WTC11 (cell line): ENCODE results near the gene LGALS9. TPM values are rescaled to one million over a fixed set of nuclear protein-coding genes. Genes with fewer than 3 reads are reported as not detected.
A peak's percentile ranks its signal among the peaks of the same experiment; 100 is the strongest.

Experiments
- ATAC-seq: fragments of 200-7000 bp; cut with Tn5 transposase; 2 replicates; pipeline ENCODE4 v1.10.0; 2021; ENCODE audit warnings: mild to moderate bottlenecking, moderate library complexity
- CTCF ChIA-PET: fragments of 300-600 bp; sonication (Branson Sonifier 250); formaldehyde crosslinking; loops from one replicate; lab custom pipeline; 2021; ENCODE audit warnings: antibody characterized with exemption; lab: Charles Lee
- POLR2A ChIA-PET: fragments of 350-600 bp; sonication (Branson Sonifier 250); formaldehyde crosslinking; loops from one replicate; lab custom pipeline; 2021; ENCODE audit warnings: antibody characterized with exemption; lab: Charles Lee
- DNase-seq: peaks from one replicate; pipeline ENCODE4 v3.0.0; 2021; ENCODE audit warnings: low spot score
- H3K27ac Mint-ChIP-seq: 2 replicates; pipeline ENCODE4 v1.8.0; 2021; ENCODE audit warnings: mixed read lengths
- H3K27me3 Mint-ChIP-seq: 2 replicates; pipeline ENCODE4 v1.8.0; 2021; ENCODE audit warnings: low read depth, mild to moderate bottlenecking, moderate library complexity, mixed read lengths
- H3K36me3 Mint-ChIP-seq: 2 replicates; pipeline ENCODE4 v1.8.0; 2021; ENCODE audit warnings: mixed read lengths
- H3K4me1 Mint-ChIP-seq: 2 replicates; pipeline ENCODE4 v1.8.0; 2022; ENCODE audit warnings: mixed read lengths
- H3K4me3 Mint-ChIP-seq: 2 replicates; pipeline ENCODE4 v1.8.0; 2021; ENCODE audit warnings: mild to moderate bottlenecking, moderate library complexity, mixed read lengths
- H3K9me3 Mint-ChIP-seq: 2 replicates; pipeline ENCODE4 v1.8.0; 2021; ENCODE audit warnings: mixed read lengths
- AR ChIP-seq: fragments of 250-450 bp; sonication (Bioruptor Pico); IDR thresholded peaks from 2 replicates; pipeline ENCODE4 v1.9.0; 2021; ENCODE audit warnings: mild to moderate bottlenecking
- CDX4 ChIP-seq: fragments of 250-450 bp; sonication (Bioruptor Pico); IDR thresholded peaks from 2 replicates; pipeline ENCODE4 v1.9.0; 2021; ENCODE audit warnings: moderate library complexity, mild to moderate bottlenecking, inconsistent platforms, borderline replicate concordance
- E2F4 ChIP-seq: sonication (generic); formaldehyde crosslinking; IDR thresholded peaks from 2 replicates; pipeline ENCODE4 v1.8.1; 2022; ENCODE audit warnings: low read depth, mild to moderate bottlenecking, moderate library complexity, missing genetic modification reagents, borderline replicate concordance
- FOXK1 ChIP-seq: sonication (generic); formaldehyde crosslinking; IDR thresholded peaks from 2 replicates; pipeline ENCODE4 v1.8.0; 2022; ENCODE audit warnings: mild to moderate bottlenecking, moderate library complexity, missing genetic modification reagents
- HMGA2 ChIP-seq: fragments of 250-450 bp; sonication (Bioruptor Pico); IDR thresholded peaks from 2 replicates; pipeline ENCODE4 v1.4.0; 2021; ENCODE audit warnings: mild to moderate bottlenecking, moderate library complexity
- HMGXB4 ChIP-seq: sonication (generic); formaldehyde crosslinking; IDR thresholded peaks from 2 replicates; pipeline ENCODE4 v1.8.1; 2023; ENCODE audit warnings: mild to moderate bottlenecking, moderate library complexity, missing genetic modification reagents
- MXD4 ChIP-seq: fragments of 250-450 bp; sonication (Bioruptor Pico); IDR thresholded peaks from 2 replicates; pipeline ENCODE4 v1.8.0; 2021; ENCODE audit warnings: mild to moderate bottlenecking, moderate library complexity, borderline replicate concordance
- NFE2L1 ChIP-seq: sonication (generic); formaldehyde crosslinking; IDR thresholded peaks from 2 replicates; pipeline ENCODE4 v1.8.1; 2023; ENCODE audit warnings: missing genetic modification reagents
- NFYB ChIP-seq: sonication (generic); formaldehyde crosslinking; conservative IDR thresholded peaks from 2 replicates; pipeline ENCODE4 v1.8.0; 2022; ENCODE audit warnings: low read depth, missing genetic modification reagents
- NR3C1 ChIP-seq: sonication (generic); formaldehyde crosslinking; conservative IDR thresholded peaks from 2 replicates; pipeline ENCODE4 v1.8.1; 2023; ENCODE audit warnings: low read depth, mild to moderate bottlenecking, missing genetic modification reagents
- PRRX2 ChIP-seq: fragments of 250-450 bp; sonication (Bioruptor Pico); IDR thresholded peaks from 2 replicates; pipeline ENCODE4 v1.8.0; 2021; ENCODE audit warnings: mild to moderate bottlenecking
- RELA ChIP-seq: sonication (generic); formaldehyde crosslinking; IDR thresholded peaks from 2 replicates; pipeline ENCODE4 v1.8.1; 2022; ENCODE audit warnings: missing genetic modification reagents, mild to moderate bottlenecking, borderline replicate concordance
- SMAD4 ChIP-seq: sonication (generic); formaldehyde crosslinking; IDR thresholded peaks from 2 replicates; pipeline ENCODE4 v1.8.0; 2022; ENCODE audit warnings: mild to moderate bottlenecking, missing genetic modification reagents
- SOX15 ChIP-seq: fragments of 250-450 bp; sonication (Bioruptor Pico); IDR thresholded peaks from 2 replicates; pipeline ENCODE4 v1.9.0; 2021; ENCODE audit warnings: mild to moderate bottlenecking
- TEAD4 ChIP-seq: sonication (generic); formaldehyde crosslinking; IDR thresholded peaks from 2 replicates; pipeline ENCODE4 v1.8.0; 2022; ENCODE audit warnings: mild to moderate bottlenecking, missing genetic modification reagents
- USF1 ChIP-seq: sonication (generic); formaldehyde crosslinking; IDR thresholded peaks from 2 replicates; pipeline ENCODE4 v1.8.0; 2022; ENCODE audit warnings: mild to moderate bottlenecking, missing genetic modification reagents
- ZNF232 ChIP-seq: sonication (generic); formaldehyde crosslinking; IDR thresholded peaks from 2 replicates; pipeline ENCODE4 v1.8.0; 2022; ENCODE audit warnings: mild to moderate bottlenecking, missing genetic modification reagents
- total RNA-seq: library from RNA; stranded (reverse); gene quantifications from 3 replicates; pipeline ENCODE4 v1.2.3, GENCODE V29; 2021

The LGALS9 gene
- total RNA-seq, 1 experiment from 2014 or later: 5.7 TPM

- Mint-ChIP-seq H3K27me3 (no peaks in the 10 kb centered on the region), H3K9me3 (no peaks in the 10 kb centered on the region), H3K4me3 (no peak overlapping the region), H3K27ac (no peak overlapping the region), H3K4me1 (no peaks in the 10 kb centered on the region), H3K36me3 (peaks cover 16% of the 10 kb centered on the region)
- ChIA-PET POLR2A (interaction anchor here (0.7 kb wide), 1 partner anchor 1352 kb away, joined by 5 read pairs; no protein-coding TSS in a partner anchor), CTCF (interaction anchor here (2.2 kb wide), 1 partner anchor 15 kb away, joined by 10 read pairs; no protein-coding TSS in a partner anchor)
- ATAC-seq (no peak), DNase-seq (no peak)
- no peak for TF ChIP-seq RELA
- TF ChIP-seq E2F4 (CRISPR knock-in tag): no peak
- no peak for TF ChIP-seq MXD4 (CRISPR knock-in tag)
- no peak for TF ChIP-seq SMAD4
- no peak for TF ChIP-seq AR (CRISPR knock-in tag)
- TF ChIP-seq FOXK1 (CRISPR knock-in tag): no peak
- no peak for TF ChIP-seq NFYB
- no peak for TF ChIP-seq CDX4
- TF ChIP-seq, all 79 proteins: peak for 0
Observed at GRCh38 chr17:27618417-27618816, 12.6 kb upstream of the LGALS9 start.

- POLR2A ChIA-PET: no interaction called here
- peak overlapping the region; percentile 3; the same call in 1 of the 2 replicates for H3K27ac Mint-ChIP-seq
- no peak for DNase-seq
- no peaks in the 10 kb centered on the region for H3K27me3 Mint-ChIP-seq
- H3K4me1 Mint-ChIP-seq: no peaks in the 10 kb centered on the region
- H3K9me3 Mint-ChIP-seq: no peaks in the 10 kb centered on the region
- TF ChIP-seq NFE2L1 (CRISPR knock-in tag) (no peak), HMGA2 (CRISPR knock-in tag) (no peak), NR3C1 (CRISPR knock-in tag) (no peak), TEAD4 (CRISPR knock-in tag) (no peak), SOX15 (CRISPR knock-in tag) (no peak)
- TF ChIP-seq, all 79 proteins: peak for 0
- Mint-ChIP-seq H3K36me3 (peaks cover 19% of the 10 kb centered on the region), H3K4me3 (no peak overlapping the region)
- CTCF ChIA-PET: interaction anchor here (0.8 to 1.7 kb wide), 4 partner anchors 11 to 34 kb away, joined by 3 to 5 read pairs (median 4); no protein-coding TSS in a partner anchor
- no peak for ATAC-seq
Observed at GRCh38 chr17:27620721-27621120, 10.3 kb upstream of the LGALS9 start.

GRCh38 chr17:27621536-27621935 lies 9.5 kb upstream of the LGALS9 start:
- POLR2A ChIA-PET: no interaction called here
- CTCF ChIA-PET: interaction anchor here (1.5 to 1.7 kb wide), 3 partner anchors 12 to 33 kb away, joined by 4 to 5 read pairs (median 5); no protein-coding TSS in a partner anchor
- no peaks in the 10 kb centered on the region for H3K27me3 Mint-ChIP-seq

More at GRCh38 chr17:27621536-27621935, 9.5 kb upstream of the LGALS9 start:
- no peak overlapping the region for H3K4me3 Mint-ChIP-seq
- H3K27ac Mint-ChIP-seq: no peak overlapping the region
- H3K9me3 Mint-ChIP-seq: no peaks in the 10 kb centered on the region
- peaks cover 22% of the 10 kb centered on the region for H3K36me3 Mint-ChIP-seq
- TF ChIP-seq TEAD4 (CRISPR knock-in tag) (no peak), USF1 (CRISPR knock-in tag) (no peak), NR3C1 (CRISPR knock-in tag) (no peak), ZNF232 (CRISPR knock-in tag) (no peak), PRRX2 (no peak), HMGXB4 (CRISPR knock-in tag) (no peak)
- TF ChIP-seq, all 79 proteins: peak for 0
- no peak for DNase-seq
- no peaks in the 10 kb centered on the region for H3K4me1 Mint-ChIP-seq
- ATAC-seq: no peak
